HG03097 (cell line): Measurements from ENCODE around the gene LDHB.
"Not testable (repeated sequence)": the region's sequence is repeated elsewhere in the genome, so short reads cannot be mapped to it uniquely, and the experiment has no call there.

Source experiments
- ATAC-seq: cut with Tn5 transposase; IDR thresholded peaks from one replicate; pipeline ENCODE4 v1.9.1; 2021; ENCODE audit not compliant: unreplicated experiment, low FRiP score

LDHB gene

GRCh38 chr12:21614506-21614905 is 43.1 kb downstream of the LDHB start:
- ATAC-seq = no peak

- ATAC-seq = no peak
Measured at GRCh38 chr12:21613931-21614330, 43.7 kb downstream of the LDHB start.

- no peak for ATAC-seq
Measured at GRCh38 chr12:21608196-21608595, 49.4 kb downstream of the LDHB start.

- no peak for ATAC-seq
Measured at GRCh38 chr12:21607701-21608100, 49.9 kb downstream of the LDHB start.

DNA sequence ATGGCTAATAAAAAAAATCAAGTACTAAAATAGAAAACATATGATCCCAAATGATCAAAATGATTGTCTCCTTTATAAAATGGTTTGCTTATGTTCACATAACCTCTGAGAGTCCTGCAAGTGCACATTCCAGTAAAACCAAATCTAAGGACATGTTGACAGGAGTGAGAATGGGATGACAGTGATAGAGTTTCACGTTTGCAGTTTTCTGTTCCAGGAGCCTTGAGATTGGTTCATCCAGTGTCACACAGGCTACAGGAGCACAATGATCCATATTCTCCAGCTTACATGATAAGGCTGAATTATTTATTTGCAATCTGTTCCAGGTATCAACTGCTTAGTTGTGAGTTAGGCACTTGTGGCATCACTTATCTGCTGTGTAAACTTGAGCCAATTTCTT is 51.5 kb downstream of the LDHB start:
- no peak for ATAC-seq

DNA sequence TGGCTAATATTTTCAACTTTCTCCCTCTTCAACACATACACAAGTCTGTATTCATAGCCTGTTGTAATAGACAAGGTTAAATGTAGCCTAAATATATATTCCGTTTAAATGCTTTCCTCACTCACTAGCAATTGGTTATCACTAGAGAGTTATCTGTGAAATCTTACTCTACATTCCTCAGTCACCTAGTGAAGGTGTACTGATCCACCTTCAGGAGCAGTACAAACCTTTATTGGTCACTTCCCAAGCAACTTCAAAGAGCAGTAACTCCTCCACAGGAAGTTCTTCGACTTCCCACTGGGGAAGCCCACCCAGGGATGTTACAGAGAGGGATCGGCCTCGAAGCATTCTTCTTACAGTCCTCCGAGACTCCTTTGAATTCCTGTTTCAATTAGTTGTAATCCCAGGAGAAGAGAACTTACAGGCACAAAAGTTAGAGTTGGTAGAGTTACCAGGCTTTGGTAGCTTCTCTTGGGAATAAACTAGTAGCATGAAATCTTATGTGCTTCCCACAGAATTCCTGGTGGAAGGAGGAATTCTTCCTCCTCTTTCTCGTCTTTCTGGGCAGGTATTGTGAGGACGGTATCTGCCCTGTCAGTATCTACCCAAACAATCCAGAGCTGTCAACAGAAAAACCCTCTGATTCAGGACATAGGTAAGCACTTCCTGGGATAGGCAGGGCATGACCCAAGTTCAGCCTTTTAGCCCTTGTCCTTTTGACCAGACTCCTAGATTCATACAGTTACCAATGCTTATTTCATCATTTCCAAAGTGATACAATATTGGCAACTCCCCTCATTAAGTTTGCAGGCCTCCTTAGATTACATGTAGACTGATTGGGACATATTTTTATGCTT is 53.2 kb downstream of the LDHB start, which contains the start of gene GYS2:
Gene GYS2 (minus strand): TSS at position 603 of the 857 bp plus-strand sequence. CDS start 255 bp downstream, at position 348.
- no peak for ATAC-seq

DNA sequence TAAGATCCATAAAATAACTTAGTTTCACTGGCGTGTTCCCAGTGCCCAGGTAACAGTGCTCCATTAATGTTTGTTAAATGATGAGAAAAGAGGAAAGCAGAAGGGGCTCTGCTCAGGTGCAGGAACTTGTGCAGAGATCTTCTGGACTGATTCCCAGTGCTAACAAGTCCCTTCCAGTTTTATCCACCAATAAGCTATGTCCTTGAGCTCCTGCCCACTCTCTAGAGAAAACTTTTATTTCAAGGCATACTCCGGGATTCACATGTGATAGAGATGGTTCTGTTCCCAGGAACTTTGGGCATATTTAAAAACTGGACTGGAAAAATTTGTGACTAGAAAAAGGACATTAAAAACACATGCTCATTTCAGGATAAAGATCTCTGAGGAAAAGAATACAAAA is 54.9 kb downstream of the LDHB start:
- ATAC-seq = no peak

- ATAC-seq = no peak
Measured at GRCh38 chr12:21600196-21600595, 57.4 kb downstream of the LDHB start.

DNA sequence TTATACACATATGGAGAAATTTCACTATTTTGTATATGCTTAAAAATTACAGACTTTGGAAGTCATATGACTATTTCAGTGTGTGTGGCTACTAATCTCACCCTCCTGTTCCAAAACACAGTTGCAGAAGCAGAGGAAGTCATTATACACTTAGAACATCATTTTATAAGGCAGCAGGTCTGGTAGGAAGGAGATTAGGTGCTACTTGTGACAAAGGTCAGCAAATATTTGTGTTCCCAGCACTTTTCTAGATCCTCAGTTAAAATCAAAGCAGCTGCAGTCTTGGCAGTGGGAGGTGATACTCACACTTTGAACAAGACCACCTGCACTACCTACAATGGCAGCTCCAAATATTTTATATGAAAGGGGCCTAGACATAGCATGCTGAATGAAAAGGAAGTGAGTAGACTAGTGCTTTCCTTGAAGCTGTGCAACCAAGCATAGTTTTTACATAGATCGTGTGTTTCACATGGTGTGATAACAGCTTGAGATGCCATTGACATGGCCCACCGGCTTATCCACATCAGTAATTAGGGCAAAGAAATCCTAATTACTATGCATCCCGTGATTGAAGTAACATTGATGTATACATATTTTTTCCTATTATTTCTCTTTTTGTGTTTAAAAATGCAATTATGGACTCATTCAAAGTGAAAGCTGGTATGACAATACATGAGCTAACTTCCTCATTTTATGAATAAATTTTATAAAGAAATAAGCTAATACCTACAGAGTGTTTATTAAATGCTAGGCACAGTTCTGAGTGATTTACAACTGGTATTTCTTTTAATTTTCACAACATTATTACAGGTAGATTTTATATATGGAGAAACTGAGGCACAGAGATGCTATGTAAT is 58.3 kb downstream of the LDHB start:
- no peak for ATAC-seq

GRCh38 chr12:21598651-21599050 is 59.0 kb downstream of the LDHB start:
- no peak for ATAC-seq

- not testable (repeated sequence) for ATAC-seq
Measured at GRCh38 chr12:21595356-21595755, 62.3 kb downstream of the LDHB start.

DNA sequence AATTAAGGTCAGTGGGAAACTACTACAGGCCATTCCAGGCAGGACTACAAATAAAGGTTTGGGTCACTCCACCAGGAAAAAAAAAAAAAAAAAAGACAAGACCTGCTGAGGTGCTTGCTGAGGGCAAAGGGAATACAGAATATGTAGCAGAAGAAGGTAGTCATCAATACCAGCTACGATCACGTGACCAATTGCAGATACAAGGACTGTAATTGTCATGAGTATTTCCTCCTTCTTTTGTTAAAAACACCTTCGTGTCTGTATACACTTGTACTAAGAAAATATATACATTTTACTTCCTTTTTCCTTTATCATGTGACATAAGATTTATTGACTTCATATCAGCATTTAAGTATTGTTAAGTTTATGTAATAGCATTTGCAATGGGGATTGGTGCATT is 72.2 kb downstream of the LDHB start:
- ATAC-seq = no peak
